Effector memory CD8-positive, alpha-beta T cell (primary cell): ENCODE measurements around the gene ARL11.

ENCODE experiments used
- ATAC-seq: fragments of 150-1000 bp; cut with Tn5 transposase; replicated peaks from 2 replicates; pipeline ENCODE4 v1.10.0; 2021; ENCODE audit warnings: mild to moderate bottlenecking, moderate library complexity
- DNase-seq, 3 experiments: peaks; one replicate each; pipeline ENCODE4 v3.0.0; 2021
- H3K27ac Mint-ChIP-seq, 2 donors: one replicate each; pipeline ENCODE4 v1.8.0; 2022; ENCODE audit warnings: mild to moderate bottlenecking in 2 of 2, mixed read lengths in 2 of 2, moderate library complexity in 2 of 2
- H3K27me3 Mint-ChIP-seq, 2 donors: one replicate each; pipeline ENCODE4 v1.8.0; 2022; ENCODE audit warnings: mixed read lengths in 2 of 2
- H3K36me3 Mint-ChIP-seq: one replicate; pipeline ENCODE4 v1.8.0; 2022; ENCODE audit warnings: mild to moderate bottlenecking, moderate library complexity, mixed read lengths; ENCODE audit not compliant: insufficient read depth
- H3K4me1 Mint-ChIP-seq, 2 donors: one replicate each; pipeline ENCODE4 v1.8.0; 2022; ENCODE audit warnings: low read depth in 2 of 2, mixed read lengths in 2 of 2
- H3K4me3 Mint-ChIP-seq, 2 donors: one replicate each; pipeline ENCODE4 v1.8.0; 2022; ENCODE audit warnings: mild to moderate bottlenecking in 2 of 2, mixed read lengths in 2 of 2, moderate library complexity in 2 of 2
- H3K9me3 Mint-ChIP-seq, 2 donors: one replicate each; pipeline ENCODE4 v1.8.0; 2022; ENCODE audit warnings: mixed read lengths in 2 of 2

The ARL11 gene

GRCh38 chr13:49645451-49645850 lies 17.1 kb downstream of the ARL11 start:
- H3K36me3 Mint-ChIP-seq: no peaks in the 10 kb centered on the region
- H3K9me3 Mint-ChIP-seq: no peaks in the 10 kb centered on the region
- H3K4me1 Mint-ChIP-seq: peaks cover 4% of the 10 kb centered on the region in 2 donors
- no peak for DNase-seq
- H3K27ac Mint-ChIP-seq: peak overlapping the region in 1 of 2 donors; percentile 73
- ATAC-seq: no peak
- peak overlapping the region in 1 of 2 donors; percentile 2 for H3K4me3 Mint-ChIP-seq
- H3K27me3 Mint-ChIP-seq: no peaks in the 10 kb centered on the region

- no peak overlapping the region for H3K27ac Mint-ChIP-seq
- H3K36me3 Mint-ChIP-seq: peaks cover under 1% of the 10 kb centered on the region
- no peak for ATAC-seq
- H3K27me3 Mint-ChIP-seq: no peaks in the 10 kb centered on the region
- DNase-seq: no peak
- no peak overlapping the region for H3K4me3 Mint-ChIP-seq
- no peaks in the 10 kb centered on the region for H3K9me3 Mint-ChIP-seq
- H3K4me1 Mint-ChIP-seq: peaks cover 4% of the 10 kb centered on the region in 2 donors
Measured at GRCh38 chr13:49646688-49647087, 18.4 kb downstream of the ARL11 start.

GRCh38 chr13:49649244-49649962 lies 21.1 kb downstream of the ARL11 start:
- Mint-ChIP-seq H3K27ac (no peak overlapping the region), H3K36me3 (peaks cover 3% of the 10 kb centered on the region), H3K4me3 (no peak overlapping the region), H3K27me3 (no peaks in the 10 kb centered on the region), H3K4me1 (peaks cover 4% of the 10 kb centered on the region in 2 donors), H3K9me3 (no peaks in the 10 kb centered on the region)
- ATAC-seq: no peak
- no peak for DNase-seq

- no peaks in the 10 kb centered on the region for H3K9me3 Mint-ChIP-seq
- DNase-seq (no peak), ATAC-seq (no peak)
- no peak overlapping the region for H3K27ac Mint-ChIP-seq
- H3K4me1 Mint-ChIP-seq: peaks cover 4 to 5% of the 10 kb centered on the region in 2 donors
- no peaks in the 10 kb centered on the region for H3K27me3 Mint-ChIP-seq
- H3K4me3 Mint-ChIP-seq: no peak overlapping the region
- peaks cover 3% of the 10 kb centered on the region for H3K36me3 Mint-ChIP-seq
Measured at GRCh38 chr13:49649963-49650312, 21.6 kb downstream of the ARL11 start.

- Mint-ChIP-seq H3K27me3 (no peaks in the 10 kb centered on the region), H3K36me3 (peaks cover 3% of the 10 kb centered on the region), H3K4me1 (peaks cover 0 to 2% of the 10 kb centered on the region in 2 donors), H3K27ac (no peak overlapping the region), H3K9me3 (no peaks in the 10 kb centered on the region), H3K4me3 (no peak overlapping the region)
- ATAC-seq (no peak), DNase-seq (no peak)
Measured at GRCh38 chr13:49651570-49652354, 23.5 kb downstream of the ARL11 start.

- Mint-ChIP-seq H3K36me3 (peaks cover 3% of the 10 kb centered on the region), H3K9me3 (no peaks in the 10 kb centered on the region), H3K27me3 (no peaks in the 10 kb centered on the region), H3K27ac (no peak overlapping the region), H3K4me3 (no peak overlapping the region), H3K4me1 (peaks cover 0 to 2% of the 10 kb centered on the region in 2 donors)
- DNase-seq (no peak), ATAC-seq (peak; percentile 42)
Measured at GRCh38 chr13:49652355-49653305, 24.3 kb downstream of the ARL11 start.

- no peak overlapping the region for H3K4me3 Mint-ChIP-seq
- peaks cover 3% of the 10 kb centered on the region for H3K36me3 Mint-ChIP-seq
- no peaks in the 10 kb centered on the region for H3K27me3 Mint-ChIP-seq
- no peak for DNase-seq
- no peak overlapping the region for H3K27ac Mint-ChIP-seq
- no peak for ATAC-seq
- peaks cover 0 to 2% of the 10 kb centered on the region in 2 donors for H3K4me1 Mint-ChIP-seq
- no peaks in the 10 kb centered on the region for H3K9me3 Mint-ChIP-seq
Measured at GRCh38 chr13:49653478-49653877, 25.2 kb downstream of the ARL11 start.

GRCh38 chr13:49654011-49654410 lies 25.7 kb downstream of the ARL11 start:
- Mint-ChIP-seq H3K9me3 (no peaks in the 10 kb centered on the region), H3K4me1 (peaks cover 0 to 2% of the 10 kb centered on the region in 2 donors), H3K27ac (no peak overlapping the region), H3K4me3 (no peak overlapping the region), H3K27me3 (no peaks in the 10 kb centered on the region), H3K36me3 (peaks cover 3% of the 10 kb centered on the region)
- DNase-seq (no peak), ATAC-seq (no peak)

- no peak for DNase-seq
- Mint-ChIP-seq H3K4me3 (no peak overlapping the region), H3K4me1 (peaks cover 0 to 2% of the 10 kb centered on the region in 2 donors), H3K27ac (peak overlapping the region in 1 of 2 donors; percentile 45), H3K9me3 (no peaks in the 10 kb centered on the region), H3K36me3 (peaks cover 3% of the 10 kb centered on the region), H3K27me3 (no peaks in the 10 kb centered on the region)
- no peak for ATAC-seq
Measured at GRCh38 chr13:49655906-49656305, 27.6 kb downstream of the ARL11 start.

GRCh38 chr13:49657241-49657641 lies 28.9 kb downstream of the ARL11 start:
- Mint-ChIP-seq H3K27ac (no peak overlapping the region), H3K4me1 (peaks cover 0 to 2% of the 10 kb centered on the region in 2 donors), H3K9me3 (no peaks in the 10 kb centered on the region), H3K27me3 (no peaks in the 10 kb centered on the region), H3K36me3 (no peaks in the 10 kb centered on the region), H3K4me3 (no peak overlapping the region)
- DNase-seq (no peak), ATAC-seq (no peak)

GRCh38 chr13:49664606-49665005 lies 36.3 kb downstream of the ARL11 start:
- Mint-ChIP-seq H3K36me3 (peaks cover 6% of the 10 kb centered on the region), H3K4me1 (no peaks in the 10 kb centered on the region), H3K9me3 (no peaks in the 10 kb centered on the region), H3K4me3 (no peak overlapping the region), H3K27ac (no peak overlapping the region), H3K27me3 (no peaks in the 10 kb centered on the region)
- ATAC-seq (no peak), DNase-seq (no peak)

- no peaks in the 10 kb centered on the region for H3K27me3 Mint-ChIP-seq
- no peaks in the 10 kb centered on the region for H3K9me3 Mint-ChIP-seq
- no peak overlapping the region for H3K4me3 Mint-ChIP-seq
- ATAC-seq: no peak
- no peak for DNase-seq
- no peaks in the 10 kb centered on the region for H3K4me1 Mint-ChIP-seq
- H3K36me3 Mint-ChIP-seq: peaks cover 6% of the 10 kb centered on the region
- H3K27ac Mint-ChIP-seq: peak overlapping the region in 1 of 2 donors; percentile 23
Measured at GRCh38 chr13:49667773-49668172, 39.5 kb downstream of the ARL11 start.

GRCh38 chr13:49669735-49670309 lies 41.5 kb downstream of the ARL11 start:
- Mint-ChIP-seq H3K4me1 (no peaks in the 10 kb centered on the region), H3K36me3 (peaks cover 6% of the 10 kb centered on the region), H3K27me3 (no peaks in the 10 kb centered on the region), H3K27ac (no peak overlapping the region), H3K9me3 (no peaks in the 10 kb centered on the region), H3K4me3 (no peak overlapping the region)
- ATAC-seq (peak; percentile 58), DNase-seq (no peak)
